HG02870 (cell line): Measurements from ENCODE around the gene SCN11A.

Experiments used
- ATAC-seq: cut with Tn5 transposase; IDR thresholded peaks from one replicate; pipeline ENCODE4 v1.9.1; 2021; ENCODE audit warnings: mild to moderate bottlenecking, moderate library complexity; ENCODE audit not compliant: unreplicated experiment

Gene SCN11A

GRCh38 chr3:39011191-39011736 lies 40.5 kb downstream of the SCN11A start:
- ATAC-seq, result no peak

- no peak for ATAC-seq
Measured at GRCh38 chr3:39005295-39005694, 46.4 kb downstream of the SCN11A start.
